Measurements from ENCODE around the gene ANKEF1.
"Not testable (repeated sequence)": the region's sequence is repeated elsewhere in the genome, so short reads cannot be mapped to it uniquely, and the experiment has no call there.

ANKEF1 gene

GRCh38 chr20:10033905-10034650 is 709 bp upstream of the ANKEF1 start:
- DNase-seq: no peak

- DNase-seq: not testable (repeated sequence)
These were observed 1.5 kb downstream of the ANKEF1 start for GRCh38 chr20:10036321-10036720.

GRCh38 chr20:10040070-10040975 is 5.5 kb downstream of the ANKEF1 start:
- no peak for DNase-seq

- DNase-seq: no peak
These were observed 7.3 kb downstream of the ANKEF1 start for GRCh38 chr20:10042086-10042485.

- DNase-seq: peak; percentile 30
These were observed 12.6 kb downstream of the ANKEF1 start for GRCh38 chr20:10047427-10047826.

GRCh38 chr20:10051185-10051584 is 16.4 kb downstream of the ANKEF1 start:
- no peak for DNase-seq

- no peak for DNase-seq
These were observed 24.2 kb downstream of the ANKEF1 start for GRCh38 chr20:10059006-10059405.

GRCh38 chr20:10060226-10060625 is 25.4 kb downstream of the ANKEF1 start:
- no peak for DNase-seq

GRCh38 chr20:10061641-10062040 is 26.9 kb downstream of the ANKEF1 start:
- DNase-seq: no peak

GRCh38 chr20:10063482-10063881 is 28.7 kb downstream of the ANKEF1 start:
- DNase-seq: no peak

GRCh38 chr20:10064611-10065010 is 29.8 kb downstream of the ANKEF1 start:
- no peak for DNase-seq

GRCh38 chr20:10065154-10065833 is 30.5 kb downstream of the ANKEF1 start:
- no peak for DNase-seq

GRCh38 chr20:10067321-10067720 is 32.5 kb downstream of the ANKEF1 start:
- DNase-seq: no peak

GRCh38 chr20:10074513-10074912 is 39.7 kb downstream of the ANKEF1 start:
- no peak for DNase-seq

- no peak for DNase-seq
These were observed 40.8 kb downstream of the ANKEF1 start for GRCh38 chr20:10075606-10076005.

GRCh38 chr20:10076126-10077080 is 41.6 kb downstream of the ANKEF1 start:
- no peak for DNase-seq

GRCh38 chr20:10077081-10077471 is 42.3 kb downstream of the ANKEF1 start:
- DNase-seq: no peak

- DNase-seq: no peak
These were observed 43.1 kb downstream of the ANKEF1 start for GRCh38 chr20:10077886-10078285.

- no peak for DNase-seq
These were observed 43.6 kb downstream of the ANKEF1 start for GRCh38 chr20:10078403-10078802.

GRCh38 chr20:10079964-10080363 is 45.2 kb downstream of the ANKEF1 start:
- DNase-seq: no peak

- DNase-seq: no peak
These were observed 45.8 kb downstream of the ANKEF1 start for GRCh38 chr20:10080574-10080973.

- DNase-seq: no peak
These were observed 55.2 kb downstream of the ANKEF1 start for GRCh38 chr20:10089871-10090587.

All from hematopoietic multipotent progenitor cell treated with erythropoietin and hydrocortisone succinate and interleukin-3 and kit ligand, for 6 days (in vitro differentiated cells).